HG02798 (cell line): Measurements from ENCODE around the gene CD164L2.

ENCODE experiments used
- ATAC-seq: cut with Tn5 transposase; IDR thresholded peaks from one replicate; pipeline ENCODE4 v1.9.1; 2021; ENCODE audit warnings: mild to moderate bottlenecking; ENCODE audit not compliant: unreplicated experiment, poor library complexity

The CD164L2 gene

DNA sequence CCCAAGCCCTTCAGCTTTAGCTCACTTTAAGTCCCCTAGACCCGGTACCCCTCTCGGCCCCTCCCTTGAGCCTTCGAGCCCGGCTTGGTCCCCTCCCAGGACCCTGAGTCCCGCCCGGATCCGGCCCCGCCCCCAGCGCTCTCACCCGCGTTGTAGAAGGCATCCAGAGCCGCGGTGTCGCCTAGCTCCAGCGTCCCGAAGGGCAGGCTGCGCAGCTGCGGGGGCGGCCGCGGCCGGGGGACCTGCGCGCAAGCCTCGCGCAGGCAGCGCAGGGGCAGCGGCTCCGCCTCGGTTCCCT, 17.1 kb downstream of the CD164L2 start:
- ATAC-seq, result peak; percentile 42

- ATAC-seq, result peak; percentile 31
These were observed 17.6 kb downstream of the CD164L2 start for GRCh38 chr1:27365372-27366112.

DNA sequence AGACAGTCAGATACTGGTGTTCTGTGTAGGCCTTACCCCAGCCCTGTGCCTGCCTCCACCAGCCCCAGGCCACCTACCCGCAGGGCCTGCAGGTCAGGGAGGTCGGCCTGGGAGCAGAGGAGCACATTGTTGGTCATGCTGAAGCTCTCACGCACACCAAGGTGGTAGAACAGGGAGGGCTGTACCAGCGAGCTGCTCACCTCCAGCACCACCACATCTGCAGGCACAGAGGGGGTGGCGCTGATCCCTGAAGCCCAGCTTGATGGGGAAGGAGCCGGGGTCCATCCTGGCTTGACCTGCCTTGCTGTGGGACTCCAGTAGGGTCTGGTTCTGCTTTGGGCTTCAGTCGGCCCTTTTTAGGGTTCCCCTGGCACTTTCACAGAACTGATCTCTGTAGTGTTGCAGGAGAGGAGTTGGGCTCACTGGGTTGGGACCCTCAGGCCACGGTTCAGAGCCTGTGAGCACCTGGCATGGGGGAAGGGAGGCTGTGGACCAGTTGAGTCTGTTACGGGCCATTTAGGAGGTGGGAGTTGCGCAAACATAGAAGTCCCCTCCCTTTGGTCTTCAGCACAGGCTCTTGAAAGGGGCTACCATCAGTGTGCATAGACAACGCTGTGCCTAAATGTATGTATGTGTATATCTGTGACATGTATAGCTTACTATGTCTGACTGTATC, 18.3 kb downstream of the CD164L2 start:
- ATAC-seq, result no peak

DNA sequence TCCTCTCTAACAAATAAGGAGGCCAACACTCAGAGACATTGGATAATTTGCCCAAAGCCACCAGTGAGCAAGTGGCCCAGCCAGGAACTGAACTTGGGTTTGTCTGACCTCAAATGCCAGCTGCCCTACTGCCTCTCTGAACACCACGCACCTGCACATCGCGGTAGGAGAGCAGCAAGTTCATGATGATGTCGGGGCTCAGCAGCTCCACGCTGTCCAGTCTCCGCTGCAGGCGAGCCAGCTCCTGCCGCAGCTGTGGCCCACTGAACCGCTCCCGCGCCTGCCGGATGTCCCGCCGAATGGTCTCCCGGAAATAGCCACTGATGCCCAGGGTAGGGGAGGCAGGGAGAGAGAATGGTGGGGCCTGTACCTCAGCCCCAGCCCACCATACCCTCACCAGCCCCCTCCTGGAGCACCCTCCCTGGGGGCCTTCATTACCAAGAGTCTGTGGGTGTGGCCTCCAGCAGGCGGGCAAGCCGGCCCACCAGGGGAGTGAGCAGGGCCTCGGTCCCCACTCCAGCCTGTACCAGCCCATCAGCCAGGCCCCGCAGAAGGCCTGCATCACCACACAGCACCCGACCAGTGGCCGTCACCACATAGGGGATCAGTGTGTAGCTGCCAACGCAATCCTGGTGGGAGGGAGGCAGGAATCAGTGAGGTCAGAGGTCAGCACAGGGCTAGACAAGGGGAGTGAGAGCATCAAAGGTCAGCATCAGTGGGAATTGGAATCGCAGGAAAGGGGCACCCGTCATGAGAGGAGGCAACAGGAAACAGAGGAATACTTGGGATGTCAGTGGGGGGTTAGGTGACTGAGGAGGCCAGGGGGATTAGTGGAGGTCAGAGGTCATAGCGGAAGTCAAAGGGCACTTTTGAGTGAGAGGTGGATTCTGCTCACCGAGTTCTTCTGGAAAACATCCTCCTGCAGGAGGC, 19.1 kb downstream of the CD164L2 start:
- no peak for ATAC-seq

DNA sequence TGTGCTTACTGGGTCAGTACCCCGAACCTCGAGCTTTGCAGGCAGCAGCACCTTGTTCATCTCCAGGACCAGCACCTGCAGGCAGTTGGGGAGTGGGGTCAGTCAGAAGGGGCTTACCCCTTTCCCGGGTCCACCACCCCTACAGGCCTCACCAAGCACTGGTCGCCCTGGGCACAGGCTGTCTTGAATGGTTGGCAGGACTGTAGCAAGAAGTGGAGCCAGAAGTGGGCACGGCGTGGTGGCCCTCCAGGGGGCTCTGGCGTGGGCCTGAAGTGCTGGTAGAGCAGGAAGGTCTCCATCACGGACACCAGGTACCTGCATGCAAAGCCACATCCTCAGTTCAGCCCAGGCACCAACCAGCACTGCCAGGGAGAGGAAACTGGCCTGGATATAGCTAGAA, 21.6 kb downstream of the CD164L2 start:
- ATAC-seq, result no peak

- no peak for ATAC-seq
These were observed 22.1 kb downstream of the CD164L2 start for GRCh38 chr1:27361044-27361402.

- ATAC-seq, result peak; percentile 31
These were observed 22.7 kb downstream of the CD164L2 start for GRCh38 chr1:27360159-27361043.

GRCh38 chr1:27359822-27360158, 23.3 kb downstream of the CD164L2 start:
- no peak for ATAC-seq

GRCh38 chr1:27358928-27359313, 24.2 kb downstream of the CD164L2 start:
- ATAC-seq, result no peak

GRCh38 chr1:27358038-27358927, 24.9 kb downstream of the CD164L2 start:
- no peak for ATAC-seq

- ATAC-seq, result peak; percentile 47
These were observed 25.7 kb downstream of the CD164L2 start for GRCh38 chr1:27357281-27358037.

DNA sequence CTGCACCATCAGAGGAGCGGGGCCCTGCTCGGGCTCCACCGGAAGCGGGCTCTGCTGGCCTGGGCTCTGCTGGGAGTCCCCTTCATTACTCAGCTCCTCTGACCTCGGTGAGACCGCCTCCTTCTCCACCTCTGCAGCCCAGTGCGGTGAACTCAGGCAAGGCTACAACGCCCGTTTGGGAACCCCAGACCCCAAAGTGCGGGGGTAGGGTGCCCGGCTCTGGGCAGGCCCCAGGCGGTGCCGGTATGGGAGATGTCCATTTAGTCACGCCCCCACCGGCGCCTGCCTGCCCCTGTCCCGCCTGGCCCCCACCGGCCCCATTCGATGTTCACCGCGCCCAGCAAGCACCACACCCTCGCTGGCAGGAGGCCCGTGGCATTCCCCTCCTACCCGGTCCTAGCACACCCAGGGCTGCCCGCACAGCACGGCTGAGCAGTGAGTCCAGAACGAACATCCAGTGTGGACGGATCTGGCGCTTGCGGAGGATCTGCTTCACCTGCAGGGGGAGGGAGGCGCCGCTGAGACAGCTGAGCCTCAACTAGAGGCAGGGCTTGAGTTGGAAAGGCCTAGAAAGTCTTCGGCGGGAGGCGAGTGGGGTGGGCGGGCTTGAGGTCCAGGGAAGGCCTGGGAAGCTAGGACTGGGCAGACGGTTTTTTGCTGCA, 26.4 kb downstream of the CD164L2 start:
- ATAC-seq, result no peak

DNA sequence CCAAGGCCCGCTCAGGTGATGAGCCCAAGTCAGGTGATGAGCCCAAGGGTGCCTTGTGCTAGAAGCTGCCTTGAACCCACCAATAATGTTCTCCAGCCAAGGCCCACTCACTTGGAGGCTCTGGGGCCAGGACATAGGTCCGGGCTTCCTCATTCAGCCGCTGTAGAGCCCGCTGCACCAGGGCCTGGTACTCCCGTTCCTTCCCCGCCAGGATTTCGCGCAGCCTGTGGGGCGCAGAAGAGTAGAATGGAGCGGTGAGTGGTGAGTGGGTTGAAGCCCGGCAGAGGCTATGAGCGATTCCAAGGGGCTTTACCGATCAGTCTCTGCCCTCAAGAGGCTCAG, 26.9 kb downstream of the CD164L2 start:
- no peak for ATAC-seq

GRCh38 chr1:27355683-27356082, 27.4 kb downstream of the CD164L2 start:
- no peak for ATAC-seq

DNA sequence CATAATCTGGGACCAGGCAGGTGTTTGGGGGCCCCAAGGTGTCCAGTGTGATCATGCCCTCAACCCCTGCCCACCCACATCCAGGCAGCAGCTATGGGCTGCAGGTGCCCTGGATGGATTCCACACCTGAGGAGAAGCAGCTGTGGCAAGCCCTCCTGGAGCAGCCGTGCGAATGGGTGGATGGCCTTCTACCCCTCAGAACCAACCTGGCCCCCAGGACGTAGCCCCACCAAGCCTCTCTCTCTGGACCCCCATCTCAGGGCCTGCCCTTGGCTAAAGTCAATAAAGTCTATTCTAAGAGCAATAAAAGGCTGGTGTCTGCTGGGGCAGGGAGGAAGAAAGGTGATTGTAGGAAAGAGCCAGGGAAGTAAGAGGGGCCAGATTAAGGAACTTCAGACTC, 29.5 kb downstream of the CD164L2 start:
- no peak for ATAC-seq

DNA sequence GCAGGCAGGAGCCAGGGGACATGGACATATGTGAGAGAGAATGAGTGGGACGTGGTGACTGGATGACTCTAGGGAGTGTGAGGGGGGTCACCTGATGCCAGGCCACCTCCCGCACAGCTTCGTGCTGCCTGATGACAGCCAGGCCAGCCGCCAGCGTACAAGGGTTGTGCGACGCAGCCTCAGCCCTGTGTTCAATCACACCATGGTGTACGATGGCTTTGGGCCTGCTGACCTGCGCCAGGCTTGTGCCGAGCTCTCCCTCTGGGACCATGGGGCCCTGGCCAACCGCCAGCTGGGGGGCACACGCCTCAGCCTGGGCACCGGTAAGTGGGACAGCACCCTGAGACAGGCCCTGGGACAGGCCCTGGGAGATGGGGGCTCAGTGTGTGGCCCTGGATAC, 30.0 kb downstream of the CD164L2 start:
- ATAC-seq, result no peak

DNA sequence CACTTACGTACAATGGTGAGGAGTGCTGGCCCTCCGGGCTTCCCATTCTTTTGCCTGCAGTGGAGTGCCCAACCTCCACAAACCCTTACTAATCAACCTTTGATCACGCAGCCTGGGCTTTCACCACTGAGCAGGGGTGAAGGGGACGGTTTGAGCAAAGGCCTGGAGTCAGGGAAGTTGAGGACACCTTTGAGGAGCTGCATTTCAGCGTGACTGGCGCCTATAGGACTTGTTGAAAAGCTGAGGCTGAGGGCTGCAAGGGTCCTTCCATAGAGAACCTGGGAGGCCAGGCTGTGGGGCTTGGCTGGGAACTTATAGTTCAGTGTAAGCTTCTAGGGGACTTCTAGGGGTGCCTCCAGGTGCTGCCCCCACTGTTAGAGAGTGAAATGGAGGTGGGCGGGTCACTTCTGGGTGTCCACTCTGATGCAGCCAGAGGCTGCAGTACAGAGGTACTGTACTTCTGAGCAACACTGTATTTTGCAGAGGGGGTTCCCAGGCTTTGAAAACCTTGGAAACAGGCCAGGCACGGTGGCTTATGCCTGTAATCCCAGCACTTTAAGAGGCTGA, 31.5 kb downstream of the CD164L2 start:
- no peak for ATAC-seq
